Measurements from ENCODE around the gene DCC.

Gene DCC

GRCh38 chr18:52325997-52326396 lies 14.0 kb upstream of the DCC start:
- Histone ChIP-seq H3K4me3 (ENCODE audit: insufficient read depth in 1 of 2, low read depth in 1 of 2, low read length in 2 of 2) (no peak overlapping the region), H3K4me2 (ENCODE audit: low read length, poor library complexity, severe bottlenecking) (no peak overlapping the region), H2BK15ac (ENCODE audit: low read depth, poor library complexity, severe bottlenecking) (no peak overlapping the region), H3K36me3 (ENCODE audit: control insufficient read depth in 1 of 2, insufficient read depth in 2 of 2, low read depth in 1 of 2, low read length in 2 of 2) (no peaks in the 10 kb centered on the region), H3K23ac (ENCODE audit: low read length in 2 of 2) (no peak overlapping the region), H3K14ac (ENCODE audit: low read length in 2 of 2) (no peak overlapping the region), H2BK5ac (ENCODE audit: low read depth, low read length, poor library complexity, severe bottlenecking) (no peak overlapping the region), H4K8ac (ENCODE audit: low read length) (no peak overlapping the region), H3K79me1 (replicated peaks; ENCODE audit: low read length, poor library complexity, severe bottlenecking) (no peaks in the 10 kb centered on the region), H2AK5ac (ENCODE audit: low read length, severe bottlenecking) (no peak overlapping the region), H2AFZ (ENCODE audit: low read depth, low read length) (no peak overlapping the region), H3K9me3 (ENCODE audit: control insufficient read depth, low read length) (no peaks in the 10 kb centered on the region), H3K9ac (ENCODE audit: low read length) (no peak overlapping the region), H3K27me3 (ENCODE audit: control insufficient read depth in 1 of 2, insufficient read depth in 1 of 2, low read length in 2 of 2) (no peaks in the 10 kb centered on the region), H4K91ac (ENCODE audit: low read length) (no peak overlapping the region), H3K18ac (ENCODE audit: low read depth in 1 of 2, low read length in 2 of 2) (no peak overlapping the region), H3K4me1 (ENCODE audit: control insufficient read depth, insufficient read depth, low read depth, low read length) (no peaks in the 10 kb centered on the region), H2BK120ac (ENCODE audit: low read depth, low read length) (no peak overlapping the region), H2BK12ac (ENCODE audit: low read length in 2 of 2) (no peak overlapping the region), H3K27ac (ENCODE audit: low read length, poor library complexity, severe bottlenecking) (no peak overlapping the region), H3K4ac (ENCODE audit: low read depth in 1 of 2, low read length in 2 of 2) (no peak overlapping the region)
- 6% methylated on average over 1 of the region's 1 CpG for WGBS
- peak; percentile 24 for DNase-seq

- no peak overlapping the region for H4K91ac ChIP-seq (ENCODE audit: low read length)
- H2BK120ac ChIP-seq (ENCODE audit: low read depth, low read length): no peak overlapping the region
- H3K79me1 ChIP-seq (replicated peaks; ENCODE audit: low read length, poor library complexity, severe bottlenecking): no peaks in the 10 kb centered on the region
- H2BK12ac ChIP-seq (ENCODE audit: low read length in 2 of 2): peak overlapping the region in 1 of 2 experiments; percentile 86
- H3K27ac ChIP-seq (ENCODE audit: low read length, poor library complexity, severe bottlenecking): no peak overlapping the region
- H3K4me3 ChIP-seq (ENCODE audit: insufficient read depth in 1 of 2, low read depth in 1 of 2, low read length in 2 of 2): no peak overlapping the region
- no peak overlapping the region for H3K9ac ChIP-seq (ENCODE audit: low read length)
- H3K36me3 ChIP-seq (ENCODE audit: control insufficient read depth in 1 of 2, insufficient read depth in 2 of 2, low read depth in 1 of 2, low read length in 2 of 2): no peaks in the 10 kb centered on the region
- H2AK5ac ChIP-seq (ENCODE audit: low read length, severe bottlenecking): no peak overlapping the region
- H3K27me3 ChIP-seq (ENCODE audit: control insufficient read depth in 1 of 2, insufficient read depth in 1 of 2, low read length in 2 of 2): peaks cover 0 to under 1% of the 10 kb centered on the region in 2 experiments
- no peak overlapping the region for H3K4me2 ChIP-seq (ENCODE audit: low read length, poor library complexity, severe bottlenecking)
- H3K18ac ChIP-seq (ENCODE audit: low read depth in 1 of 2, low read length in 2 of 2): no peak overlapping the region
- H2BK5ac ChIP-seq (ENCODE audit: low read depth, low read length, poor library complexity, severe bottlenecking): no peak overlapping the region
- no peaks in the 10 kb centered on the region for H3K4me1 ChIP-seq (ENCODE audit: control insufficient read depth, insufficient read depth, low read depth, low read length)
- no peaks in the 10 kb centered on the region for H3K9me3 ChIP-seq (ENCODE audit: control insufficient read depth, low read length)
- no peak overlapping the region for H2AFZ ChIP-seq (ENCODE audit: low read depth, low read length)
- no peak overlapping the region for H4K8ac ChIP-seq (ENCODE audit: low read length)
- no peak overlapping the region for H3K23ac ChIP-seq (ENCODE audit: low read length in 2 of 2)
- 53% methylated on average over 1 of the region's 1 CpG for WGBS
- peak; percentile 37 for DNase-seq
- H3K4ac ChIP-seq (ENCODE audit: low read depth in 1 of 2, low read length in 2 of 2): no peak overlapping the region
- no peak overlapping the region for H2BK15ac ChIP-seq (ENCODE audit: low read depth, poor library complexity, severe bottlenecking)
- H3K14ac ChIP-seq (ENCODE audit: low read length in 2 of 2): no peak overlapping the region
Observed at GRCh38 chr18:52333860-52334259, 6.1 kb upstream of the DCC start.

GRCh38 chr18:52334307-52334706 lies 5.7 kb upstream of the DCC start:
- Histone ChIP-seq H3K18ac (ENCODE audit: low read depth in 1 of 2, low read length in 2 of 2) (no peak overlapping the region), H3K23ac (ENCODE audit: low read length in 2 of 2) (no peak overlapping the region), H2BK120ac (ENCODE audit: low read depth, low read length) (no peak overlapping the region), H3K4me1 (ENCODE audit: control insufficient read depth, insufficient read depth, low read depth, low read length) (no peaks in the 10 kb centered on the region), H4K8ac (ENCODE audit: low read length) (no peak overlapping the region), H3K4me2 (ENCODE audit: low read length, poor library complexity, severe bottlenecking) (no peak overlapping the region), H3K14ac (ENCODE audit: low read length in 2 of 2) (no peak overlapping the region), H2AFZ (ENCODE audit: low read depth, low read length) (no peak overlapping the region), H3K4ac (ENCODE audit: low read depth in 1 of 2, low read length in 2 of 2) (no peak overlapping the region), H3K27me3 (ENCODE audit: control insufficient read depth in 1 of 2, insufficient read depth in 1 of 2, low read length in 2 of 2) (peaks cover 4 to 5% of the 10 kb centered on the region in 2 experiments), H4K91ac (ENCODE audit: low read length) (no peak overlapping the region), H3K4me3 (ENCODE audit: insufficient read depth in 1 of 2, low read depth in 1 of 2, low read length in 2 of 2) (no peak overlapping the region), H3K9me3 (ENCODE audit: control insufficient read depth, low read length) (no peaks in the 10 kb centered on the region), H3K79me1 (replicated peaks; ENCODE audit: low read length, poor library complexity, severe bottlenecking) (no peaks in the 10 kb centered on the region), H3K27ac (ENCODE audit: low read length, poor library complexity, severe bottlenecking) (no peak overlapping the region), H3K36me3 (ENCODE audit: control insufficient read depth in 1 of 2, insufficient read depth in 2 of 2, low read depth in 1 of 2, low read length in 2 of 2) (no peaks in the 10 kb centered on the region), H2BK5ac (ENCODE audit: low read depth, low read length, poor library complexity, severe bottlenecking) (no peak overlapping the region), H3K9ac (ENCODE audit: low read length) (no peak overlapping the region), H2BK12ac (ENCODE audit: low read length in 2 of 2) (peak overlapping the region in 1 of 2 experiments; percentile 86), H2AK5ac (ENCODE audit: low read length, severe bottlenecking) (no peak overlapping the region), H2BK15ac (ENCODE audit: low read depth, poor library complexity, severe bottlenecking) (no peak overlapping the region)
- no peak for DNase-seq
- WGBS: 100% methylated on average over 2 of the region's 2 CpGs

GRCh38 chr18:52334896-52335295 lies 5.1 kb upstream of the DCC start:
- Histone ChIP-seq H3K27me3 (ENCODE audit: control insufficient read depth in 1 of 2, insufficient read depth in 1 of 2, low read length in 2 of 2) (peaks cover 7 to 11% of the 10 kb centered on the region in 2 experiments), H3K23ac (ENCODE audit: low read length in 2 of 2) (no peak overlapping the region), H2BK5ac (ENCODE audit: low read depth, low read length, poor library complexity, severe bottlenecking) (no peak overlapping the region), H2AFZ (ENCODE audit: low read depth, low read length) (no peak overlapping the region), H3K27ac (ENCODE audit: low read length, poor library complexity, severe bottlenecking) (no peak overlapping the region), H2BK12ac (ENCODE audit: low read length in 2 of 2) (no peak overlapping the region), H3K36me3 (ENCODE audit: control insufficient read depth in 1 of 2, insufficient read depth in 2 of 2, low read depth in 1 of 2, low read length in 2 of 2) (no peaks in the 10 kb centered on the region), H2BK120ac (ENCODE audit: low read depth, low read length) (no peak overlapping the region), H3K9ac (ENCODE audit: low read length) (no peak overlapping the region), H3K79me1 (replicated peaks; ENCODE audit: low read length, poor library complexity, severe bottlenecking) (no peaks in the 10 kb centered on the region), H3K9me3 (ENCODE audit: control insufficient read depth, low read length) (no peaks in the 10 kb centered on the region), H3K18ac (ENCODE audit: low read depth in 1 of 2, low read length in 2 of 2) (no peak overlapping the region), H3K4me2 (ENCODE audit: low read length, poor library complexity, severe bottlenecking) (no peak overlapping the region), H3K14ac (ENCODE audit: low read length in 2 of 2) (no peak overlapping the region), H3K4me1 (ENCODE audit: control insufficient read depth, insufficient read depth, low read depth, low read length) (no peaks in the 10 kb centered on the region), H3K4ac (ENCODE audit: low read depth in 1 of 2, low read length in 2 of 2) (no peak overlapping the region), H4K91ac (ENCODE audit: low read length) (no peak overlapping the region), H3K4me3 (ENCODE audit: insufficient read depth in 1 of 2, low read depth in 1 of 2, low read length in 2 of 2) (no peak overlapping the region), H2AK5ac (ENCODE audit: low read length, severe bottlenecking) (no peak overlapping the region), H2BK15ac (ENCODE audit: low read depth, poor library complexity, severe bottlenecking) (no peak overlapping the region), H4K8ac (ENCODE audit: low read length) (no peak overlapping the region)
- WGBS: no CpG with 5 or more reads among the region's 1 CpG
- DNase-seq: peak; percentile 91

Data from mesenchymal stem cell (in vitro differentiated cells and primary cell).